ENCODE results near the gene MESP2.
A peak's percentile ranks its signal among the peaks of the same experiment; 100 is the strongest.
"Not testable (repeated sequence)": the region's sequence is repeated elsewhere in the genome, so short reads cannot be mapped to it uniquely, and the experiment has no call there.

The MESP2 gene

GRCh38 chr15:89781055-89781454 is 4.9 kb downstream of the MESP2 start:
- peak; percentile 64 for DNase-seq (ENCODE audit: low spot score)

- DNase-seq (ENCODE audit: low spot score): peak; percentile 90
These were observed 5.9 kb downstream of the MESP2 start for GRCh38 chr15:89781891-89782618.

- DNase-seq (ENCODE audit: low spot score): not testable (repeated sequence)
These were observed 6.5 kb downstream of the MESP2 start for GRCh38 chr15:89782619-89782950.

- no peak for DNase-seq (ENCODE audit: low spot score)
These were observed 7.2 kb downstream of the MESP2 start for GRCh38 chr15:89783111-89783860.

GRCh38 chr15:89783861-89784685 is 7.9 kb downstream of the MESP2 start:
- DNase-seq (ENCODE audit: low spot score): no peak

- DNase-seq (ENCODE audit: low spot score): no peak
These were observed 8.5 kb downstream of the MESP2 start for GRCh38 chr15:89784686-89784960.

- no peak for DNase-seq (ENCODE audit: low spot score)
These were observed 9.1 kb downstream of the MESP2 start for GRCh38 chr15:89785064-89785773.

GRCh38 chr15:89785774-89786140 is 9.6 kb downstream of the MESP2 start:
- DNase-seq (ENCODE audit: low spot score): no peak

- no peak for DNase-seq (ENCODE audit: low spot score)
These were observed 11.8 kb downstream of the MESP2 start for GRCh38 chr15:89787944-89788343.

GRCh38 chr15:89788585-89788984 is 12.5 kb downstream of the MESP2 start:
- DNase-seq (ENCODE audit: low spot score): not testable (repeated sequence)

- DNase-seq (ENCODE audit: low spot score): no peak
These were observed 14.1 kb downstream of the MESP2 start for GRCh38 chr15:89790206-89790605.

- no peak for DNase-seq (ENCODE audit: low spot score)
These were observed 14.5 kb downstream of the MESP2 start for GRCh38 chr15:89790661-89791060.

GRCh38 chr15:89792106-89792805 is 16.1 kb downstream of the MESP2 start:
- DNase-seq (ENCODE audit: low spot score): no peak

- DNase-seq (ENCODE audit: low spot score): no peak
These were observed 18.6 kb downstream of the MESP2 start for GRCh38 chr15:89794627-89795241.

- DNase-seq (ENCODE audit: low spot score): no peak
These were observed 19.9 kb downstream of the MESP2 start for GRCh38 chr15:89795996-89796395.

- DNase-seq (ENCODE audit: low spot score): no peak
These were observed 21.6 kb downstream of the MESP2 start for GRCh38 chr15:89797678-89798201.

- DNase-seq (ENCODE audit: low spot score): no peak
These were observed 23.1 kb downstream of the MESP2 start for GRCh38 chr15:89799011-89799911.

GRCh38 chr15:89799918-89800498 is 23.9 kb downstream of the MESP2 start:
- DNase-seq (ENCODE audit: low spot score): no peak

- DNase-seq (ENCODE audit: low spot score): no peak
These were observed 25.5 kb downstream of the MESP2 start for GRCh38 chr15:89801471-89802195.
